Measurements from ENCODE around the gene GCKR.

GCKR gene, protein sequence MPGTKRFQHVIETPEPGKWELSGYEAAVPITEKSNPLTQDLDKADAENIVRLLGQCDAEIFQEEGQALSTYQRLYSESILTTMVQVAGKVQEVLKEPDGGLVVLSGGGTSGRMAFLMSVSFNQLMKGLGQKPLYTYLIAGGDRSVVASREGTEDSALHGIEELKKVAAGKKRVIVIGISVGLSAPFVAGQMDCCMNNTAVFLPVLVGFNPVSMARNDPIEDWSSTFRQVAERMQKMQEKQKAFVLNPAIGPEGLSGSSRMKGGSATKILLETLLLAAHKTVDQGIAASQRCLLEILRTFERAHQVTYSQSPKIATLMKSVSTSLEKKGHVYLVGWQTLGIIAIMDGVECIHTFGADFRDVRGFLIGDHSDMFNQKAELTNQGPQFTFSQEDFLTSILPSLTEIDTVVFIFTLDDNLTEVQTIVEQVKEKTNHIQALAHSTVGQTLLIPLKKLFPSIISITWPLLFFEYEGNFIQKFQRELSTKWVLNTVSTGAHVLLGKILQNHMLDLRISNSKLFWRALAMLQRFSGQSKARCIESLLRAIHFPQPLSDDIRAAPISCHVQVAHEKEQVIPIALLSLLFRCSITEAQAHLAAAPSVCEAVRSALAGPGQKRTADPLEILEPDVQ

DNA sequence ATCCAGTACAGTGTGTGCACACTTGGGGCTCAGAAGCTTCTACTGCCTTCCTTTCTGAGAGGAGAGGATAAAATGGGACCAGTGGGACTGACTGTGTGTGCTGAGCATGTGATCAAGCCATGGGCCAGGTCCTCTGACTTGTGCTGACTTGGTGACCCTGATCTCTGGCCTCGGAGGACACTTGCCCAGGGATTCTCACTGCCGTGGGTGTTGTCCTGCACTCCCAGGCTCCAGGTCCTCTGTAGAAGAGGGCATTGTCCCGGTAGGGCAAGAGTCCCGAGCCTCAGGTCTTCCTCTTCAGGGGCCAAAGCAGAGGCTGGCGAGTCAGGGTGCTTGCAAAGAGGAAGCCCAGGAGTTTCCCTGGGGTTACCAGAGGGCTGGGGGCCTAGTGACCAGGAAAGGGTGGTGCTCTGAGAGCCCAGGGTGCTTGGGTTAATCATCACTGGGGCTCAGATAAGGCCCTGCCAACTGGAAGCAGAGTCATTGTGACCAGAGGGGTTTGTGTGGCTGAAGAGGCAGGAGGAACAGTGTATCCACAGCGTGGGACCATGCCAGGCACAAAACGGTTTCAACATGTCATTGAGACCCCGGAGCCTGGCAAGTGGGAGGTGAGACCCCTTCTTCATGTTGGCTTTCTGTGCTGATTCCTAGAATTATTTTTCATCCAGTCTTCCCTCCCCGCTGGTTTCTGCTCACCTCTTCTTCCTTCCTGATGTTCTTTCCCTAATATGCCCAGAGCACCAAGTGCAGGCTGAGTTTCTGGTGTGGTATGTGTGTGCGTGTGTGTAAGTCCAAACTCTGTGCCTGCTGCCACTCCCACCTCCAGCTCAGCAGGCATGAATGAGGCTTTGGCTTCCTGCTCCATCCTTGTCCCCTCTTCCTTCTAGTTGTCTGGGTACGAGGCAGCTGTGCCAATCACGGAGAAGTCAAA lies at the start of gene GCKR:
Gene GCKR (plus strand): TSS at position 483 of the 931 bp plus-strand sequence. CDS start 66 bp downstream, at position 549.
- DNase-seq (ENCODE audit: low read depth in 2 of 2): no peak

DNA sequence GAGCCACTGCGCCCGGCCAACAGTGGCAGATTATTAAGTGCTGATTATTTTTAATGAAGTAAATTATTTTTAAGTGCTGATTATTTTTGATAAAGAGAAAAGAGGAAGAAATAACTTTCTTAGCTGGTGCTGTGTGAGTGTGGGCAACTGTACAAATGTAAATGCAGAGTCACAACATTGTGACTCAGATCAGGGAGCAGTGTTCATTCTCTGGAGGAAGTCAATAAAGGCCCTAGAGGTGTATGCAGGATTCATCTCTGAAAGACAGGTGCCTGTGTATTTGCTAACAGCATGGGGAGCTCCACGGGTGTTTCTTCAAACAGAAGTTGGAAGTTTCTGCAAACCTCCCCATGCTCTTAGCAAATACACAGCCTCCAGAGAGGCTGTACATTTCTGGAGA lies 48.3 kb upstream of the GCKR start:
- no peak for DNase-seq (ENCODE audit: low read depth in 2 of 2)

DNA sequence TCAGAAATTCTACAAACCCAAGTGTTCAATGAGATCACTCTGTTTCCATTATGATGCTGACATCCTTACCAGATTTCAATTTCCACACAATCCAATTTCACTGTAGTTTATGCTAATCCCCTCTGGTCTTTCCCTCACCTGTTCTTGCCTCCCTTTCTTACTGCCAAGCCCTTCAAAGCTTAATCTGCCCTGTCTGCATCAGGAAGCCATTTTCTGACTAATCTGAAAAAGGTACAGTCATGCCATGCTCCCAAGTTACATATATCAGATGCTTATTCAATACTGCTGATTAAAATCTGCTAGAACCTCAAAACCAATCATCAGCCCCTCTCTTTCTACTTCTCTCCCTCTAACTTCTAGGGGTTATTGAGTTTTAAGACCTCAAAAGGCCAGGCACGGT lies 45.5 kb upstream of the GCKR start:
- DNase-seq (ENCODE audit: low read depth in 2 of 2): no peak

DNA sequence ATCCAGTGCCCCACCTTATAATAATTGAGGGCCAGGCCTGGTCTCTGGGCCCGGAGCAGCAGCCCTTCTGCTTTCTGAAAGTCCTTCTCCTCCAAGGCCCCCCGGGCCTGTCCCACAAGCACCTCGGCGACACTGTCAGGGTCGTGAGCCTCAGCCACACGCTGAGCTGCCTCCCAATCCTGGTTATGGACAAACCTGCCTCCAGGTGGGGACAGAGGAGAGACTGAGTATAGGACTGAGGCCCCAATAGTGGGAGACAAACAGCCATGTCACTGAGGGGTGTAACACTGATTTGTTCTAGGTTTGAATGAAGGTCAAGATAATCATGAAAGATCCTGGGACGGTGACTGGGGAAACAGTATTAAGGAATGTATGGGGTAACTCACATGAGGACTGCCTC lies 42.7 kb upstream of the GCKR start:
- no peak for DNase-seq (ENCODE audit: low read depth in 2 of 2)

DNA sequence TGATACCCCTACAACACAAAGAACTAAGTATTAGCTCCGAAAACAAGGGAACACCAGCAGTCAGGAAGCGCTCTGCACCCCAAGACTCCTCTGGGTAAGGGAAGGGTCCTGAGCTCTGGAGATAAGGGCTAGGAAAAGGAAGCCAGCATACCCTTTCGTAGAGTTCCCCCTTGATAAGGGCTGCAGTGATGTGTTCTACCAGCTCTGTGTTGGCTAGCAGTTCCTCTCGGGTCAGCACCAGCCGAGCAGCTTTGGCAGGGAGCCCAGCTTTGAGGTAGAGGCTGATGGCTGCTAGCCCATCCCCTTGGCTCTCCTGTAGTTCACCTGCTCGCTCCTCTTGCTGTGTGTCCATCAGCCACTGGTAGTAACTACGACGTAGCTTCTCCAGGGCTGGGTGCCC lies 35.5 kb upstream of the GCKR start:
- DNase-seq (ENCODE audit: low read depth in 2 of 2): no peak

DNA sequence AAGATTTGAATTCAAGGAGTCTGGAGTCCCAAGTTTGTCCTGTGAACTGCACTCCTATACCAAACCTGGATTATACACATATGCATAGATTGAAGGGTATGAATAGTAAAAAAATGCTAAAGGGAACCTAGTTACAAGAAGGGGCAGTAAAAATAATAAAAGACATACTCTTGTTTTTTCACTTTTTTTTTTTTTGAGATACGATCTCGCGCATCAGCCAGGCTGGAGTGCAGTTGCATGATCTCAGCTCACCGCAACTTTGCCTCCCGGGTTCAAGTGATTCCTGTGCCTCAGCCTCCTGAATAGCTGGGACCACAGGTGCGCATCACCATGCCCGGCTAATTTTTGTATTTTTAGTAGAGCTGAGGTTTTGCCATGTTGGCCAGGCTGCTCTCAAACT lies 32.2 kb upstream of the GCKR start:
- DNase-seq (ENCODE audit: low read depth in 2 of 2): no peak

DNA sequence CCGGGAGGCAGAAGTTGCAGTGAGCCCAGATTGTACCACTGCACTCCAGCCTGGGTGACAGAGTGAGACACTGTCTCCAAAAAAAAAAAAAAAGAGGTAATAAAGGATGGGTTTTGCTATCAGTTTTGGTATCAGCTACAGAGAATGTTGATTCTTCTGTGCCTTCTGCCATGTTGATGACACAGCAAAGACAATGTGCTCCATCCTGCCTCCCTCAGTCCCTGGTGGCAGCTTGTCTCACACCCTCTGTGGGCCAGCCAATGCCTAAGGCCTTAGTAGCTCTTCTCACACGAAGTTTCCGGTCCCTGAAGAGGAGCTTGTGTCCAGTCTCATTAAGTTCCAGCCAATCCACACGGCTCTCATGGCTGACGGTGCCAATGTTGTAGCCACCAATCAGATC lies 24.7 kb upstream of the GCKR start:
- no peak for DNase-seq (ENCODE audit: low read depth in 2 of 2)

DNA sequence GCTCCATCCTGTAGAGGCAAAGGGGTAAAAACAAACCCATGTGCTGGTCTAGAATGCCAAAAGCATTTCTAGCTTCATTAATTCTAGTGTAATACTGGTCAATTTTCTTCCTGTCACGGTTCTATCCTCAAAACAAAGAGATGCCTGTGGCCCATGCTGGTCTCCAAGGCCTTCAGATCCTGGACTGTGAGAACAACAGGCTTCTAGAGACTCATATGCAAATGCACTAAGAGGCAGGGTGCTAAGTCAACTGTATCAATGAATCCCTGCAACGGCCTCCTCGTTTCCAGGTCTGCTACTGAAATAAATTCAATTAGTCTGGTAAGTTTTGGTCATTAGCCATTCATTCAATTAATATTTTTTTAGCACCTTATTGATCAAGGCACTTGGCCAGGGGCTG lies 11.1 kb upstream of the GCKR start:
- no peak for DNase-seq (ENCODE audit: low read depth in 2 of 2)

DNA sequence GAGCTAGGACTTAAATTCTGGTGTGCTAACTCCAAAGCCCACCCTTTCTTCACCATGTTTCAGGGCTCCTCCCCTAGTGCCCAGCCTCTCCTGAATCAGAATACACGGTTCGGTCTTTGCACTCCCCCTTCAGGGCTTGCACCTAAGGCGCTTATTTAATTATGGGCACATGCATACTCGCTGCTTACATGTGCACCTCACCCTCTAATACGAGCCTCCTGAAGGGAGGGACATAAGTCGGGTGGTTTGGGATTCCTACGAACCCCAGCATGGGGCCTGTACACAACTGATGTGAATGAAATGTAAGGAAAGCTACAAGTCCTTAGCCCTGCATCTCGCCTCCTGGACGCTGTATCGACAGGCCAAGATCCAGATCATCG lies 7.5 kb upstream of the GCKR start:
- DNase-seq (ENCODE audit: low read depth in 2 of 2): no peak

DNA sequence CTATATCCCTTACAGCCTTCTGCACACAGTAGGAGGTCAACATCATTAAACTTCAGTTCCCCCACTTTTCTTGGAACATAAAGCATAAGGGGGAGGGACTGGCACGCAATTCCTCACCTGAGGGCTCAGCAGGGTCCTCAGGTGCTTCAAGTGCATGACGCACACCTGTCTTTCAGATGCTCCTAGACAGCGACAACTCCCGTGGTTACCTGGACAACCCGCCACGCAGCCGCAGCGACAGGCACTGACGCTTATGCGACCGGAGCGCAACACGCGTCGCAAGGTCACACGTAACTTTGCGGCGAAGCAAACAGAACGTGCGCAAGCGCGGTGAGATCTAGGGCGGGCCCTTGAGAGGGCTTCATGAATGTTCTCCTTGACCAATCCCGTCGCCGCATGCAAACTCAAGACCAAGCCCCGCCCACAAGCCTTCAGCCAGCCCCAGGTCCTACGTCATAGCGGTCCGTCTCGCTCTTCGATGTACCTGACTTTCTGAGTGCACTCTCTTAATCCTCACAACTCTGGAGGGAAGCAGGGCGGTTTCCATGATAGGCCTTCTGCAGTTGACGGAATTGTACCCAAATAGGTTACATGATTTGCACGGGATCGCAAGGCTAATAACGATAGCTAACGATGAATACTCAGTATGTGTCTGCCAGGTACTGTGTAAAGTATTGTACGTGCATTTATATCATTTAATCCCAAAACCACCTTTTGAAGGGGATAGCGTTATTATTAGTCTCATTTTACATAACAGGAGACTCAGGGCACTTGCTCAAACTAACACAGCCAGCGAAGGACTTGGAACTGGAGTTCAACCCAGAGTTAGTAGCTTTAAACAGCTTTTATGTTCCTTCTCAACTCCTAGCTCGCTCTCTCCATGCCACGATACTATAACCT lies 6.9 kb upstream of the GCKR start, which contains the start of gene IFT172:
Gene IFT172 (minus strand): TSS at position 246 of the 900 bp plus-strand sequence. CDS start 90 bp downstream, at position 156.
- peak; percentile 99 for DNase-seq (ENCODE audit: low read depth in 2 of 2)

DNA sequence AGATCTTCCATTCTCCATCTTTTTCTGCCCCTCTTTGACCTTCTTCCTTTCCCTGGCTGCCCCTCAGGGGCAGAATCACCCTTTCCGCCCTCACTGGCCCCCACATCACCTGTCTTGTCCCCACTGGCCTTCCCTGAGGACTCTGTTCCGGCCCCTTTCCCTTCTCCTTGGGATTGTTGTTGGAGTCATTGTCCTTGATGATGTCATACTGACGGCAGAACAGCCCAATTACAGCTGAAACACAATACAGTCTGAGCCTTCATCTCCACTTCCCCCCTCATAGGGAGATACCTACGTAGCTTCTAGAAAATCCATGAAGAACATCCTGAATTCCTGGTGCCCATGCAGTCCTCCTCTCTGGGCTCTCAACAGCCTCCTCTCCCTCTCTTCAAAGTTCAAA lies 4.1 kb upstream of the GCKR start:
- DNase-seq (ENCODE audit: low read depth in 2 of 2): no peak

DNA sequence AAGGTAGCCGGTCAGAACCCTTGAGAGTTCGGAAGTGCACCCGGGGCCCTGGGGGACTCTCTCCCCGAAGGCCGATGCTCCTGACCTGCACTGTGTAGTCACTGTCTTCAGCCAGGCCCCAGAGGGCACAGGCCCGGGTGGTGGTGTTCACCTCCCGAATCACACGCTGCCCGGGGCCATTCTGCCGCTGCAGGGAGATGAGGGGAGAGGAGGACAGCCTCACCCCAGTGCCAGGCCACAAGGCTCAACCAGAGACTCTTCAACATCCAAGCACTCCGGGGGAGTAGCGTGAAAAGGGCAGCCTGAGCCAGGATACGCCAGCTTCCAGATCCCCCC lies 2.7 kb upstream of the GCKR start:
- DNase-seq (ENCODE audit: low read depth in 2 of 2): no peak

DNA sequence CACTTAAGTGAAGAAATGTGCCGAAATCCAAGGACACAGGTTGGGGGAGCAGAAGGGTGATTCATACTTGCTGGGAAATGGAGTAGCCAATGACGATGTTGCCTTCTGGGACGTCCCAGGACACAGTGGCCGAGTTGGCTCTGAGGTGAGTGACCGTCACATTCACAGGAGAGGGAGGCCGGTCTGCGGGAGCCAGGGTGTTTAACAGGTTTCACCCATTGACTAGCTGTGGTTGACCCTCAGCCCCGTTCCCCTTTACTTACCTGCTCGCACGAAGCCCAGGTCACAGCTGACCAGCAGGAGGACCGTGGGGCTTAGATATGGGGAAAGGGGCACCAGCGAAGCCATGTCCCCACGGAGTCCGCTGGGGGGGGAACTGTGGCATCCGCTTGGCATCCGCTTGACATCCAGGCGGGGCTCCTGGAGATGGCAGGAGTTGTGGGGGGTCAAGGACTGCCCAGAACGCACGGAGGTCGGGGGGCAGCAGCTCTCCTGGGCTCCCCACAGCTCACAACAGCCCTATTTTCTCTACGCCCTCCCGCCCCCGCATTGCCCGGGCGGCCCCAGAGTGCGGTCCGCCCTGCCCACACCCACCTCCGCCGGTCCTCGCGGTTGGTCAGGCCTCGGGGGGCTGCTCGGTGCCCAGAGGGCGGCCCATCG lies 2.2 kb upstream of the GCKR start:
- DNase-seq (ENCODE audit: low read depth in 2 of 2): no peak

DNA sequence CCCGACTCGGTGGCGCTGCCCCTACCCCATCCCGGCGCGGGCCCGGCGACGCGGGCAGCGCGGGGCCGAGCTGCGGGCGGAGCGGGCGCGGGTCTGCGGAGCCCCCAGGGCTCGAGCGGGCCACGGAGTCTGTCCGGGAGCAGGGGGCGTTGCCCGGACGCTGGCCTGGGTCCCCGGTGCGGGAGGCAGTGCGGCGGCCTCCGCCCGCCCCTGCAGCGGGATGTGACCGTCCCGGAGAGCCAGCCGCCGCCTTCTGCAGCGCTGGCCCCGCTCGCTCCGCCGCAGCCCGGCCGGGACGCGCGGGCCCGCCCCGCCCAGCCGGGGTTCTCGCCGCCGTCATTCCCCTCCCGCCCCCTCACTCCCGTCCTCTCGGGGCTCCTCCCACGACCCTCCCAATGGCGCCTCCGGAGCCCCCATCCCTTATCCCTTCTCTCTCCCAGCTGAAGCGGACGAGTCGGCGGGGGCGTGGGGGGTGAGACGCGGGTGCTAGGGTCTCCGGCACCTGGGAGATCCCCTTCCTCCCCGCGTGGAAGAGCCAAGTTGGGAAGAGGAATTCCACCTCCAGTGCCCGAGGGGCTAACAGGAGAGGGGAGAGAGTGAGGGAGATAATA lies 1.6 kb upstream of the GCKR start, which contains the start of gene FNDC4:
Gene FNDC4 (minus strand): TSS at position 257 of the 611 bp plus-strand sequence. CDS start 521 bp downstream, outside the sequence.
- no peak for DNase-seq (ENCODE audit: low read depth in 2 of 2)

DNA sequence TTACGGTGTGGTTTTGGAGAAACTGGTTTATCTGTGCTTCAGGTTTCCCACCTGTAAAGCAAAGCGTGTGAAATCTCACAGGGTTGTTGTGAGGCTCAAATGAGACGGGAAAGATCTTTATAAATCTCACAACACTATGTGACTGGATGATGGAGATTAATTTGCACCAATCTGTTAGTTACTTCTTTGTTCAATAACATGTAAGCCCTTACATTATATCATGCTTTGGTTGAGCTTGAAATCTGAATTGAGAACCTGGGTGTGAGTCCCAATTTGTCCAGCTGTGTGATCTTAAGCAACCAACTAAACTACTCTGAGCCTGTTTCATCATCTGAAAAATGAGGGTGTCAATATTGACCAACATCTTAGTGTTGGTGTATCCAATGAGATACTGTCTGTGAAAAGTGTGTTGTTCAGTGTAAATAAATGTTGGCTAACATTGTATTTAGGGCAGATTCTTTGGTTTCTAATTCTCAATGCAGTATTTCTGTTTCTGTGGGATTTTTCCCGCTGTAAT lies 741 bp upstream of the GCKR start:
- no peak for DNase-seq (ENCODE audit: low read depth in 2 of 2)

DNA sequence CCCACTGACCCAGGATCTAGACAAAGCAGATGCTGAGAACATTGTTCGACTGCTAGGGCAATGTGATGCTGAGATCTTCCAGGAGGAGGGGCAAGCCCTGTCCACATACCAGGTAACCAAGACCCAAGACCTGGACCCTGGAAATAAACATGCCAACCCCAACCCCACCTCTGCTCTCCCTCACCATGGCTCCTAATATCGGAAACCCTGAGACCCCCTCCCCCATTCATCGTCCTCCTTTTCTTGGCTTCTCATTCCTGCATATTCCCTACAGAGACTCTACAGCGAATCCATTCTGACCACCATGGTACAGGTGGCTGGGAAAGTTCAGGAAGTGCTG lies 619 bp downstream of the GCKR start:
- DNase-seq (ENCODE audit: low read depth in 2 of 2): no peak

DNA sequence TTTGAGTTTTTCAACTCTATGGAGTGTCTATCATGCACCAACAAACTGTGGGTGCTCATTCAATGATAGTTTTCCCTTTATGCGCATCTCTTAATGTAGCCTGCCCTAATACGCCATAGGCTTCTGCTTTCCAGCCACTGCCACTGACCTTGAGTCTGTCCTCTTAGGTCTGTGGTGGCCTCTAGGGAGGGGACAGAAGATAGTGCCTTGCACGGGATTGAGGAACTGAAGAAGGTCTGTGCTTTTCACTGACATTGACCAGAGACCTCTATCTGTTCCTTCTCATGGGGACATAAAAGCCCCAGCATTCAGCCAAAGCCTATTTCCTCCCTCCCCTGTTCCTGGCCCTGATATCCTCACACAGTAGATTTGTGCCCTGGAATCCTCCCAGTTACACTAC lies 2.3 kb downstream of the GCKR start:
- DNase-seq (ENCODE audit: low read depth in 2 of 2): no peak

DNA sequence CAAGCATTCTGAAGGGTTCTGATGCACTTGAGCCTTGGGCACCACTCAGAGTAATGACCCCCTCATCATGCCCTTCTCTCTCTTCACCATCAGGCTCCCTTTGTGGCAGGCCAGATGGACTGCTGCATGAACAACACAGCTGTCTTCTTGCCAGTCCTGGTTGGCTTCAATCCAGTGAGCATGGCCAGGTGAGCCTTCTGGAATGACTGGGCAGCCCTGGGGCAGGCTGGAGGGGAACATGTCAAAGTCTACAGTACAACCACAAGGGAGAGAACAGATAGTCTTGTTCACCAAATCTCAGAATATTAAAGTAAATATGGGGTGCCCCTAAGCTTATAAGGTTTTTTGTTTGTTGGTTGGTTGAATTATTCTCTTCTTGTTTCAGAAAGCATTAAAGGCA lies 4.4 kb downstream of the GCKR start:
- DNase-seq (ENCODE audit: low read depth in 2 of 2): no peak

DNA sequence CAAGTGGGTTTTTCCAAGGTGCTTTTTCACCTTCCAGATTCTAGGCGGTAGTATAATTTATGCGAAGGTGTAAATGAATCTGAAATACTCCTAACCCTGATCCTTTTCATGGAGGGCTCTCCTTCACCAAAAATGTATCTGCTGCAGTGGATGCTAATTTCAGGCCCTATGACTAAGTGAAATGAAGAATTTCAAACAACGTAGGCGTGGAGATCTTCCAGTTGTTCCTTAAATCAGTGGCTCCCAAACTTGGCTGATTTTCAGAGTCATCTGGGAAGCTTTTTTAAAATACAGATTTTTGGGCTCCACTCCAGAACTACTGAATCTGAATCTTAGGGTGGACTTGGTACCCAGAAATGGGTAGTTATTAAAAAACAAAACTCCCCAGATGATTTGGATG lies 5.5 kb downstream of the GCKR start:
- DNase-seq (ENCODE audit: low read depth in 2 of 2): no peak

DNA sequence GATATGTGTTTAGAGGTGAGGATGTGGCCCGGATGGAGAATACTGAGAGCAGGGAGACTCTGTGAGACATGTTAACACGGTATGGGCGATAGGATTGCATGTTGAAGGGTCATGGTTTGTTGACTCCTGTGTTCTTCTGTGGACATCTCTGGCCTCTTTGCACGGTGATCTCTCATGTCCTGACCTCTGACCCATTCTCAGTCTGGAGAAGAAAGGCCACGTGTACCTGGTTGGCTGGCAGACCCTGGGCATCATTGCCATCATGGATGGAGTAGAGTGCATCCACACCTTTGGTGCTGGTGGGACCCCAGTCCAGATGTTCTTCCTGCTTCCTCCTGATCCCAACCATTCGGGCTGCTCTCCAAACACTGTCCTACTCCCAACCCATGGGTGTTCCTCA lies 9.9 kb downstream of the GCKR start:
- no peak for DNase-seq (ENCODE audit: low read depth in 2 of 2)
